NCI-H187 (cell line): ENCODE measurements around the gene ERMAP.
"Not testable (repeated sequence)": the region's sequence is repeated elsewhere in the genome, so short reads cannot be mapped to it uniquely, and the experiment has no call there.

Experiments
- DNase-seq, 2 experiments: peaks; one replicate each; lab custom pipeline; 2025; lab: John Stamatoyannopoulos, UW

Gene ERMAP

GRCh38 chr1:42845193-42845592 is 28.3 kb downstream of the ERMAP start:
- DNase-seq = no peak

GRCh38 chr1:42845866-42846256 is 28.9 kb downstream of the ERMAP start:
- no peak for DNase-seq

DNA sequence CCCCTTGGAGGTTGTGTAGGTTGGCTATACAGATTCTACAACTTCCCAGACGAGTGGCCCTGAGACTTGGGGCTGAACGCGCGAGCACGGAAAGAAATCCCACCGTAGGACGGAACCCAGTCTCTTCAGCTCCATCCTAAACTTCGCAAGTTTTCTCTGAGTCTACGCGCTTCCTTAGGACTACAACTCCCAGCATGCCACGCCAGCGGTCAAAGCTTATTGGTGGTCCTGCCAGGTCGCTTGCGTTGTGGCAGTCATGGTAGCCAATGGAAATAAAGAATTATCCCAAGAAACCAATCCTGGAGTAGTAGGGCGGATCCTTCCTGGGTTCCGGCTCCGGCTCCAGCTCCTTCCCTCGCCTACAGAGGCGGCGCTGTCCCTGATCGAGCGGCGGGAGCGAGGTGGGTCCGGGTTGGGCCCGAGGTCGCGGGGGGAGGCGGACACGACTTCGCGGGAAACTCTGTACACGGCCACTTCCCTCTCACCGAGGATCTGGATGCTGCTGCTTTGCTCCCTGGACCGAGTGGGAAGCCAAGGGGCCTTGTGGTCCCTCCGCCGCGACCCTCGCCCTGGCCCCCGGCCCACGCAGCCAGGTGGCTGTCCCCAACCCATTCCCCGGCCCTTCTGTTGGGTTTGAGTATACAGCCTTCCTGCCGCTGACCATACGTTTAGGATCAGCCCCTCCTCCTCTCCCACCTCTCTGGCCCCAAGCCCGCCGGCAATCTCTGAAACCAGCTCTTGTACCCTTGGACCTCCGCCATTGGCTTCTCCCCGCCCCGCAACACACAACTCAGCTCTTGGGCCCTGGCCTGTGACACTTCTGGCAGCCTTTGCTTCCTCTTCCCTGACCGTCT is 29.6 kb downstream of the ERMAP start, which contains the start of gene ZNF691:
Gene ZNF691 (plus strand): TSS at position 357 of the 854 bp plus-strand sequence. CDS start 3,046 bp downstream, outside the sequence.
- DNase-seq = peak; percentile 68 to 82

DNA sequence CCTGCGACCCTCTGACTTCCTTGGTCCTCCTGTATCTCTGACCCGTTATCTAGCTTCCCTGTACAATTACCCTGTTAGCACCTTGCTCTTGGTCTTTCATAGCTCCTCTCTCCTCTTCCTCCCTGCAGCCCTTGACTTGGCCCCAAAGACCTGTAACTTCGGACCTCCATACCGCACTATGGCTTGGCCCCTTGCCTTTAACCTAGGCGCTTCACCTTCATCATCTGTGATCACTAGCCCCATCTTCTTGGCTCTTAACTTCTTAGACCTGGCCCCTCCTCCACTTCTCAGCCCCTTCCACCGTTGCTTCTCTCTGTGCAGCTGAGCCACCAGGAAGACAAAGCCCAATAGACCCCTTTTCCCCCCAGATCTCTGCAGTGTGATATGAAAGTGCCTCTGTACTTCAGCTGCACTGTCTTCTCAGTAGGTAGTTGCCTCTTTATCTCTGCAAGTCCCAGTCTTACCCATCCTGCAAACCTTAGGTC is 30.2 kb downstream of the ERMAP start:
- no peak for DNase-seq

- no peak for DNase-seq
Measured at GRCh38 chr1:42847721-42848460, 31.0 kb downstream of the ERMAP start.

- DNase-seq = no peak
Measured at GRCh38 chr1:42848823-42849537, 32.1 kb downstream of the ERMAP start.

- DNase-seq = no peak
Measured at GRCh38 chr1:42849944-42850343, 33.0 kb downstream of the ERMAP start.

DNA sequence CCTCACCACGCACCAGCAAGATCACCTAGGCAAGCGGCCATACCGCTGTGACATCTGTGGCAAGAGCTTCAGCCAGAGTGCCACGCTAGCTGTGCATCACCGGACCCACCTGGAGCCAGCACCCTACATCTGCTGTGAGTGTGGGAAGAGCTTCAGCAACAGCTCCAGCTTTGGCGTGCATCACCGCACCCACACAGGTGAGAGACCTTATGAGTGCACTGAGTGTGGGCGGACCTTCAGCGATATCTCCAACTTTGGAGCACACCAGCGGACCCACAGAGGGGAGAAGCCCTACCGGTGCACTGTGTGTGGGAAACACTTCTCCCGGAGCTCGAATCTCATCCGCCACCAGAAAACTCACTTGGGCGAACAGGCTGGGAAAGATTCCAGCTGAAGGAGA is 34.5 kb downstream of the ERMAP start:
- DNase-seq = no peak

GRCh38 chr1:42851960-42852607 is 35.2 kb downstream of the ERMAP start:
- DNase-seq = no peak

DNA sequence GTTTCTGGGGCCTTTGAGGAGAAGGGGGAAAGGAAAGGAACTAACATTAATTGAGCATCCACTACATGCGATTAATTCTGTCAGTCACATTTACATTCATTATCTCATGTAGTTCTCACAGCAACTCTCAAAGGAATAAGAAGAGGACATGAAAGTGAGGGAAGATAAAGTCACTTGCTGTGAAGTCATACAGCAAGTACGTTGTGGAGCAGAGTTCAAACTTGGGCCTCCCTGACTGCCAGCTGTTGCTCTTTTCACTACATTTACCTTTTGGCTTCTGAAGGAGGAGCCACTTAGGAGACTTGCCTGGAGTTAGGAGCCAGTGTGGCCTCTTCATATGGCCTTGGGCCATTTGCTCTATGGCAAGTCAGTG is 35.7 kb downstream of the ERMAP start:
- no peak for DNase-seq

- no peak for DNase-seq
Measured at GRCh38 chr1:42853116-42853884, 36.4 kb downstream of the ERMAP start.

- not testable (repeated sequence) for DNase-seq
Measured at GRCh38 chr1:42856554-42856953, 39.6 kb downstream of the ERMAP start.

DNA sequence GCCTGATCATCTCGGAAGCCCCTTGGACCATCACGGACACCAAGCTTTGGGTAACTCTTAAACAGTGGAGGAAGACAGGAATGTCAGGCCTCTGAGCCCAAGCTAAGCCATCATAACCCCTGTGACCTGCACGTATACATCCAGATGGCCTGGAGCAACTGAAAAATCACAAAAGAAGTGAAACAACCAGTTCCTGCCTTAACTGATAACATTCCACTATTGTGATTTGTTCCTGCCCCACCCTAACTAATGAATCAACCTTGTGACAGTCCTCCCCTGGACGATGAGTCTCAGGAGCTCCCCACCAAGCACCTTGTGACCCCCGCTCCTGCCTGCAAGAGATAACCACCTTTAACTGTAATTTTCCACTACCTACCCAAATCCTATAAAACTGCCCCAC is 42.4 kb downstream of the ERMAP start:
- DNase-seq = not testable (repeated sequence)

DNA sequence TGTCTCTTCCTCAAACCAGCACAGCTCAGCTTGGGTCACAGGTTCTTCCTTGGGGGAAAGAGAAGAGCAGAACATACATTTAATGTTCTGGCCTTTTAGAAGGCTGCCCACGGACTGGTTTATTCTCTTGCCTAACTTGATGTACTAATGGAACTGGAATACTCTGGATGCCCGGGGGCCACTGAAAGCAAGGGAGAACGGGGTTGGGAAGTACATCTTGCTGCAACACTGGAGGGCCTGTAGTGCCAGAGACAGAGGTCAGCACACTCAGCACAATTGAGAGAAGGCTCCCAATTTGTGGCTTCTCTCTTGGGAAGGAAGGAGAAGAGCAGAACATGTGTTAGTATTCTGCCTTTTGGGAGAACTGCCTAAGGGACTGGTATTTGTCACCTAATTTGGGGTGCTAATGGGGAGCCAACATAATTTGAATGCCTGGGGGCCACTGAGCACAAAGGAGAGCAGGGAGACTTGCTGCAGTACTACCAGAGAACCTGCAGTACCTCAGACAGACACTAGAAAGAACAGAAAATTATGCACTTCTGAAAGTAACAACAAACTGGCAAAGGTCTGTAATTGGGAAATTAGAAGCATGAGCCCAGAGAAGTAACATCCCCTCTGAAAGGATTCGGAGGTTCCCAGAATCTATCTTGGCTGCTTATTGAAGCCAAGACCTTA is 43.6 kb downstream of the ERMAP start:
- no peak for DNase-seq

DNA sequence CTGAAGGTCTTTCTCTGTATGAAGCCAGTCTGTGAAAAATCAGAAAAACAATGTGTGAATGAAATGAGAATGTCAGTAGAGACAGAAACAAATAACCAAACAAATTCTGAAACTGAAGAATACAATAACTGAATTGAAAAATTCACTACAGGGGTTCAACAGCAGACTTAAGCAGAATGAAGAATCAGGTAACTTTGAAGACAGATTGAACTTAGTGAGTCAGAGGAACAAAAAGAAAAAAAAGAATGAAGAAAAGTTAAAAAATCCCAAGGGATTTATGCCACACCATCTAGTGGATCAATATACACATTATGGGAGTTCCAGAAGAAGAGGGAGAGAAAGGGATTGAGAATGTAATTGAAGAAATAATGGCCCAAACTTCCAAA is 44.1 kb downstream of the ERMAP start:
- DNase-seq = no peak

GRCh38 chr1:42866549-42866948 is 49.6 kb downstream of the ERMAP start:
- DNase-seq = no peak

DNA sequence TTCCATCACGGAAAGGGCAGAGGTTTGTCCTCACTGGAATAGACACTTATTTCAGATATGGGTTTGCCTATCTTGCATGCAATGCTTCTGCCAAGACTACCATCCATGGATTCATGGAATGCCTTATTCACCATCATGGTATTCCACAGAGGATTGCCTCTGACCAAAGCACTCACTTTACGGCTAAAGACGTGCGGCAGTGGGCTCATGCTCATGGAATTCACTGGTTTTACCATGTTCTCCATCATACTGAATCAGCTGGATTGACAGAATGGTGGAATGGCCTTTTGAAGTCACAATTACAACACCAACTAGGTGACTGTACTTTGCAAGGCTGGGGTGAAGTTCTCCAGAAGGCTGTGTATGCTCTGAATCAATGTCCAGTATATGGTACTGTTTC is 51.5 kb downstream of the ERMAP start:
- not testable (repeated sequence) for DNase-seq

DNA sequence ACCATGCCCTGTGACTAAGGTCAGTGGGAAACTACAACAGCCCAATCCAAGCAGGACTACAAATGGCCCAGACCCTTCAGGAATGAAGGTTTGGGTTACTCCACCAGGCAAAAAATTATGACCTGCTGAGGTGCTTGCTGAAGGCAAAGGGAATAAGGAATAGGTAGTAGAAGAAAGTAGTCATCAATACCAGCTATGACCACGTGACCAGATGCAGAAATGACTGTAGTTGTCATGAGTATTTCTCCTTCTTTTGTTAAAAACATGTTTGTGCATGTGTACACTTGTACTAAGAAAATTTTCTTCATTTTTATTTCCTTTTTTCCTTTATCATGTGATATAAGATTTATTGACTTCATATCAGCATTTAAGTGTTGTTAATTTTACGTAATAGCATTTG is 52.3 kb downstream of the ERMAP start:
- not testable (repeated sequence) for DNase-seq

GRCh38 chr1:42869751-42870150 is 52.8 kb downstream of the ERMAP start:
- DNase-seq = not testable (repeated sequence)

DNA sequence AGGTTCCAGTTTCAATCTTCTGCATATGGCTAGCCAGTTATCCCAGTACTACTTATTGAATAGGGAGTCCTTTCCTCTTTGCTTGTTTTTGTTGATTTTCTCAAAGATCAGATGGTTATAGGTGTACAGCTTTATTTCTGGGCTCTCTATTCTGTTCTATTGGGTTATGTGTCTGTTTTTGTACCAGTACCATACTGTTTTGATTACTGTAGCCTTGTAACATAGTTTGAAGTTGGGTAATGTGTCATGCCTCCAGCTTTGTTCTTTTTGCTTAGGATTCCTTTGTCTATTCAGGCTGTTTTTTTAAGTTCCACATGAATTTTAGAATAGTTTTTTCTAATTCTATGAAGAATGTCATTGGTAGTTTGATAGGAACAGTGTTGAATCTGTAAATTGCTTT is 56.2 kb downstream of the ERMAP start:
- DNase-seq = not testable (repeated sequence)

- DNase-seq = no peak
Measured at GRCh38 chr1:42873670-42874069, 56.7 kb downstream of the ERMAP start.
